DMS 273 (cell line): Measurements from ENCODE around the gene CCDC148.

Experiments
- DNase-seq: peaks from one replicate; lab custom pipeline; 2025; ENCODE audit not compliant: unreplicated experiment; lab: John Stamatoyannopoulos, UW

The CCDC148 gene

DNA sequence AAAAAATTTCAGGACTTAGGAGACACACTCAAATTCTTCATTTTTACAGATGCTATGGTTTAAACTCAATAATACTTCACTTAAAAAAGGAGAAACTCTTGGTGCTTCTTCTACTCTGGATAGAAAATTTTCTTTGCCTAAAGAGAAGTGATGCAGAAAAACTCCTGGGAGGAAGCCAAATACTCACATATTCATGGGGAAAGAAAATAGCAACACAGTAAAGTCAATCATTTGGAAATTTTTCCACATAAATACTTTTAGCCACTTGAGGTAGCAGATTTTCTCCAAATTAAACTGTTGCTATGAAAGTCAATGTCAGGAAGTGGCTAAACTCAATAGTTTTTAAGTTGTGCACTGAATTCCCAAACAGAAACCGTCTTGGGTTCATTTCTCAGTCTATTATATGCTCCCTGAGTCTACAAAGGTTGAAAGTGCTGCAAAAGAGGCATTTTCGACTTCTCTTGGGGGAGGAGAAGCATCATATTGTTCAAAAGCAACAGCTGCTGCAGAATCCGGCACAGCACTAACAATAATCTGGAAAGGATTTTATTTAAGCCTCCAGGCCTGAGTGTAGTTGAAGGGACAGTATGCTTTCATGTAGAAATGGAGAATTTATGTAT is 273.8 kb downstream of the CCDC148 start:
- DNase-seq = no peak

DNA sequence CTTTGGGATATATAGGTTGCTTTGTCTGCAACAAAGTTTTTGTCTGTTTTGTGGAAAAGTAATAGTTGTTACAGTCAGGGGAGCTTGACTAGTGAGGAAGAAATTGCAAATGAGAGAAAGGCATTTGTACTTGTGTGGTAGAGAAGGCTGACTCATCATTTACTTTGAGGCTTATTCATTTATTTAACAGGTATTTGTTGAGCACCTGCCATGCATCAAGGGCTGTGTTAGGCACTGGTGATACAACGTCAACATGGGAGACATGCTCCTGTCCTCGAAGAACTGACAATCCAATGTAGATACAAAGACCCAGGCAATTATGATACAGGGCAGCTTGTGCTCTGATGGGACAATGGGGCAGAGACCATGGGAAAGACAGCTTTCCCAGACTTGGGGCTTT is 275.4 kb downstream of the CCDC148 start:
- DNase-seq = no peak

DNA sequence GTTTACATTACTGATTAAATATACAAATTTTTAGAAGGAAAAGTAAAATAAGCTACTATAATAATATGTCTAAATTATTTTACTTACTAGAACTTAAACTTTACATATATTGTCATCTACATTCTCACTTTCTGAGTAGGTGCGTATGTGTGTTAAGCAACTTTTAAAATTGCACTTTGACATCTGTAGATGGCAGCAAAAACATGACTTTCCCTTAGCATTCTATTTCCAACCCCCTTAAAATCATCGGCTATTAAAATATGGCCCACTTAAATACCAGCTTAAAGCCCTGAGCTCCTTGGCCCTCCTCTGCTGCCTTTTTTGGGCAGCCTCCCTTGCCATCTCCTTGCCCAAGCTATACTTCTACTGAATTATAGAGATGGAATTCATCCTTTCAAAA is 276.9 kb downstream of the CCDC148 start:
- peak; percentile 49 for DNase-seq

GRCh38 chr2:158178646-158179045 is 277.9 kb downstream of the CCDC148 start:
- DNase-seq = no peak

DNA sequence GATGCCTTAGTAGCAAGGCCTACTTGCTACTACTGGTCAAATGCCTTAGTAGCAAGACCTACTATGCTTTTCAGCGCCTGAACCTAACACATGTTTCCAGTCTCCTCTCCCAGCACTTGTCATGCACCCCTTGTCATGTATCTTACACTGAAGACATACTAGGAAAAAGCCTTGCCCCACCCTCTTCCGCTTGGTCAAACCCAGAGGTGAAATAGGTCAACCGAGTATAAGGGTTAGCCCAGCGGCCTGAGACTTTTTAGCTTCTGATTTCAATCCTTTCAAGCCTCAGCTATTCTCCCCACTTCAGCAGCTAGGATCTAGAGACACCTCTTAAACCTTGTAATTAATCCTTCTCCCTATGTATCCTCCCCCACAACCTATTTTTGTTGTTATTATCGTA is 281.6 kb downstream of the CCDC148 start:
- DNase-seq = no peak

DNA sequence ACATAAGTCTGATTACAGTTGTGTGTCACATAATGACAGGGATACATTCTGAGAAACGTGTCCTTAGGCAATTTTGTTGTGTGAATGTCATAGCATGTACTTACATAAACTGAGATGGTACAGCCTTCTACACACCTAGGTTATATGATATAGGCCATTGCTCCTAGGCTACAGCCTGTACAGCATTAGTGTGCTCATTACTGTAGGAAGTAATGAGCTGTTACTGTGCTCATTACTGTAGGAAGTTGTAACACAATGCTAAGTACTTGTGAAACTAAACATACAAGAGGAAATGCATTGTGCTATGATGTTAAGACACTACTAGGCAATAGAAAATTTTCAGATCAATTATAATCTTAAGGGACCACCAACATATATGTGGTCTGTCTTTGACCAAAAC is 282.1 kb downstream of the CCDC148 start:
- DNase-seq = no peak

- peak; percentile 13 for DNase-seq
Observed at GRCh38 chr2:158172719-158173118, 283.8 kb downstream of the CCDC148 start.

GRCh38 chr2:158154596-158154995 is 302.0 kb downstream of the CCDC148 start:
- no peak for DNase-seq

- DNase-seq = no peak
Observed at GRCh38 chr2:158153270-158154015, 303.1 kb downstream of the CCDC148 start.

- DNase-seq = no peak
Observed at GRCh38 chr2:158144914-158145625, 311.5 kb downstream of the CCDC148 start.

DNA sequence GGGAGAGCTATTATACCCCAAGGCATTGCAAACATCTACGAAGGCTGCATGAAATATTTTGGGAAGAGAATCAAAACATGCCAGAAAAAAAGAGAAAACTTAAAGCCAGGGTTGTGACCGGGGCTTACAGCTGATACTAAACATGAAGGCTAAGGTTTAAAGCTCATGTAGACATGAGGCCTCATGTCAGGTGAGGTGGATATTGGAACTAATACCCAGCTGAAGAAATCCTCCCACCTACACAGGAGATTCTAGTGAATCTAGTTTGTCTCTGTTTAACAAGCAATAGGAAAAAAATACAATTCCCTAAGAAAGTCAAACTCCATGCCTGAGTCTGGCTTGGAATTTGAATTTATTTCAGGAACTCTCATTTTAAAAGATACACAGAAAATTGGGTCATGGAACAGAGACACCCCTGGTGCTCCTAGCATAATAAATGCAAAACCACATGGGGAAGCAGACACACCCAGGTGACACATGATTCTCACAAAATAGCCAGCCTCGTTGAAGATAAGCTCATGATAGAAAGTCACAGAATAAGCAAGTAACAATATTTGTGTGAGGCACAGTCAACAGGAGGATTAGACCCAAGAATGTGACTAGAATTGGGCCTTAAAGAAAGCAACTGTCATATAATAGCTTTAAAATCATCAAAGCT is 312.7 kb downstream of the CCDC148 start:
- no peak for DNase-seq

DNA sequence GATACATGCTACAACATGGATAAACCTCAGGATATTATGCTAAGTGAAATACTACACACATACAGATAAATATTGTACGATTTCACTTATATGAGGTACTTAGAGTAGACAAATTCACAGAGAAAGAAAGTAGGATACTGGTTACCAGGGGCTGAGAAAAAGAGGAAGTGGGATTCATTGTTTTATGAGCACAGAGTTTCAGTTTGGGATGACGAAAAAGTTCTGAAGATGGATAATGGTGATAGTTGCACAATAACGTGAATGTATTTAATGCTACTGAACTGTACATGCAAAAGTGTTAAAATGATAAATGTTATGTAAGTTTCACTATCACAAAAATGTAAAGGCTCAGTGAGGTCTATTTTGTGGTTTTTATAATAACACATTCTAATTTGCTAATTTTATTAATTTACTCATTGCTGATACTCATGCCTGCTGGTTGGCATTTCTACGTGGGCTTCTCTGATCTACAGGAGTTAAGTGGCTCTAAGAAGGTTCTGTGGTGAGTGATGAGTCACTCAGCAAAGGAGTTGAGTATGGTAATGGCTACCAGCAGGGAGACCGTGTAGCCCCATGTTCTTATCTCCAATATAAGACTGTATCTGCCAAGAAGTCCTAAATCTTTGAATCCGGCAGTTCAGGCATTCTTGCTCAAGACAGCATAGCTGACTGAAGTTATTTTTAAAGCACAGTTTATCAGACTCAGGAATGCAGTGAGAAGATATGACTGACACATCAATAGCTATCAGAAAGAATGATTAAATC is 313.8 kb downstream of the CCDC148 start:
- no peak for DNase-seq

- no peak for DNase-seq
Observed at GRCh38 chr2:158142165-158142564, 314.4 kb downstream of the CCDC148 start.

DNA sequence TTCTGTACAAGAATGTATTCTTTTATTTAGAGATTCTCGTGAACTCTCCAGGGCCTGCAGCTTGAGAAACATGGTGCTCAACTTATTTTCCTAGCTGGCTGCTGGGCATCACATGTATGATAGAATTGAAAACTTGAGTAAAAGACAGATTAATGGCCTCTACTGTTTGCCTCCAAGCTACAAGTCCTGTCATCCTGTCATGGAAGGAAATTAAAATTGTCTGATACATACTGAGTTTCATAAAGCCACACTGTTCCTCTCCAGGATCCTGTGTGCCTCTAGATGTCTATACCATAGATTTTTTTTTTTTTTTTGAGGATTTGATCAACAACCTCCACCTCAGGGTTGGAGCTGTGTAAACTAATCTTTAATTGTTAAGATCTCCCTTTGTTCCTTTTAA is 316.4 kb downstream of the CCDC148 start:
- DNase-seq = no peak

DNA sequence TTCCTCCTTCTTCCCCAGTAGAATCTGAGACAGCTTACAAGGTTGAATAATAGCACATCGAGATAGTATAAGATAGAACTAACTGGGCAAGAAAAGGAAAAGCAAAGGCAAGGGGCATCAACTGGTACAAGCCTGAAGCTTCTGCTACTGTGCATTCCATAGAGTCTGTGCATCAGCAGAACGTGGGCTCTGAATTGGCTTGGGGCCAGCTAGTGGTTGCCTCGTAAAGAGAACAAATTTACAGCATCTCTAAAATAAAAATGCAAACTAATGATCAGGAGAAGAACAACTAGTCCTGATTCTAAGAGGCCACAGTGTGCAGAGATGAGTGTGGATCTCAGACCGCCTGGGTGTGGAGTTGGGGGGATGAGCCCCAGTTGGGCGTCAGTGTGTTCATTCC is 318.3 kb downstream of the CCDC148 start:
- peak; percentile 11 for DNase-seq

- DNase-seq = no peak
Observed at GRCh38 chr2:158135096-158135495, 321.5 kb downstream of the CCDC148 start.

DNA sequence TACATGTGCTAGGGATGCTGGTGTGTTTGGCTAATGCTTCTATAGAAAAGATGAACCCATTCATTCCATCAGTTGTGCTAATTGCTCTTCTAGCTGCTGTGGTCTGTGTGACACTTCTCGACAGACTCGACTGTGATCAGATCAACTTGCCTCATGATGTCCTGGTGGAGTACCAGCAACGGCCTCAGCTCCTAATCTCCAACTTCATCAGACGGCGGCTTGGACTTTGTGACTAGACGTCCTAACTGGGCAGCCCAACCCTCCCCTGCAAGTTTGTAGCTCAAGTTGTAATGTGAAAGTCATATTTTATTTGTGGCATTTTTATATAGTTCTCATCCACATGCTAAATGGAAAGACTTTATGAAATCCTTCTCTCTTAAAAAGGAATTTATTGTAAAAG is 321.9 kb downstream of the CCDC148 start:
- no peak for DNase-seq

DNA sequence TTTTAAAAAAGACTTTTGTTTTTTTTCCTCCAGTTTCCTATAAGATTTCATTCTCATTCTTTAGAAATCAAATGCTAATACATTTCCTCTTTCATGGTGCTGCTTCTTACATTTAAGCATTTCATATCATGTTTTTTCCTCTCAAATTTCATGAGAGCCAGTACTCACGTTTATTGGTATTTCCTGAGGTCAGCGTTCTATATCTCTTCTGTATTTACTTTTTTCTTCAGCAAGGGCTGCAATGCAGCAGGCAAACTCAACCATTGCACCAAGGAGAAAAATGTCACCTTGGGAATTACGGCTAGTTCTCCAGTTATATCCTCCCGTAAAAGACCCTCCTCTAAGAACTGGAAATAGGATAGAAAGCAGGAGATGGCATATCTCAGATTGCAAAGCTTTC is 322.5 kb downstream of the CCDC148 start:
- no peak for DNase-seq

- DNase-seq = no peak
Observed at GRCh38 chr2:158131919-158132566, 324.5 kb downstream of the CCDC148 start.

DNA sequence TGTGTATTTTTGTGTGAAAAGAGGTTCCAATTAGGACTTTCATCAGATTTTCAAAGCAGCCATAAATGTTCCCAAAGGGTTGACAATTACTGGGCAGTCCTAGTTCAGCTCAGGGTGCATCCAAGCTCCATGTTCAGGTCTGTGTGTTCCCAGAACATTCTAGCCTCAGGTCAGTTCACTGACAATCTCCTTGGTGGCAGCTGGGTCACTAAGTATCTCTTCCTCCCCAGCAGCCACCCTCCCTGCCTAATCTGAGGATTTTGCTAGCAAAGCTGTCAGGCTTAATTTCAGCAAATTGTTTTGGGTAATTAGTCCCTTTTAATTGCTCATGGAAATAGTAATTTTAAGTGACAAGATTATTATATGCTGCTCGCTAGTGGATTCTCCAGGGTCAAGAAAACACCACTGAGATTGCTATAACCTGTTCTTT is 325.1 kb downstream of the CCDC148 start:
- no peak for DNase-seq
